DOHH2 (cell line): ENCODE results near the gene AGBL1.

Source experiments
- CTCF ChIP-seq: fragments of 200-600 bp; sonication (generic); IDR thresholded peaks from one replicate; pipeline ENCODE4 v1.5.1; 2014; ENCODE audit warnings: antibody characterized with exemption, mild to moderate bottlenecking, low read depth, low read length; ENCODE audit not compliant: poor library complexity, severe bottlenecking
- EZH2phosphoT487 ChIP-seq: fragments of 200-600 bp; sonication (generic); IDR thresholded peaks from 2 replicates; pipeline ENCODE4 v1.6.1; 2017; ENCODE audit warnings: borderline replicate concordance, mild to moderate bottlenecking, antibody characterized with exemption, low read length, moderate library complexity, mixed read lengths

- no peak for TF ChIP-seq CTCF
- TF ChIP-seq EZH2phosphoT487, result no peak
These were observed 775.9 kb downstream of the AGBL1 start for GRCh38 chr15:86855307-86856291.
